Cardiac fibroblast (primary cell): ENCODE data around the gene KNOP1.

Experiments used
- DNase-seq, 2 donors: peaks; one replicate each; pipeline versions ENCODE4 v3.0.0 to v3.0.0-alpha.2; 2010; ENCODE audit warnings: low read depth in 2 of 2
- H3K4me3 ChIP-seq, 2 donors: replicated peaks in 1 of 2; 1 replicate in 1 of 2; 2 replicates in 1 of 2; pipeline ENCODE4 v1.5.1; 2011; ENCODE audit warnings: low read depth in 2 of 2, low read length in 2 of 2, mild to moderate bottlenecking in 2 of 2, moderate library complexity in 1 of 2
- CTCF ChIP-seq: IDR thresholded peaks from one replicate; pipeline ENCODE4 v1.5.1; 2011; ENCODE audit warnings: low read depth, mild to moderate bottlenecking, low read length, inconsistent platforms

Gene KNOP1

GRCh38 chr16:19696328-19696727 lies 21.7 kb downstream of the KNOP1 start:
- H3K4me3 ChIP-seq: no peak overlapping the region
- no peak for TF ChIP-seq CTCF
- DNase-seq: peak; percentile 94 to 96

GRCh38 chr16:19694989-19695388 lies 23.0 kb downstream of the KNOP1 start:
- TF ChIP-seq CTCF: no peak
- DNase-seq: peak in 1 of 2 donors; percentile 27
- no peak overlapping the region for H3K4me3 ChIP-seq

GRCh38 chr16:19691161-19691711 lies 26.8 kb downstream of the KNOP1 start:
- no peak for DNase-seq

GRCh38 chr16:19690196-19690595 lies 27.8 kb downstream of the KNOP1 start:
- TF ChIP-seq CTCF: no peak

More at GRCh38 chr16:19691161-19691711, 26.8 kb downstream of the KNOP1 start:
- no peak overlapping the region for H3K4me3 ChIP-seq
- no peak for TF ChIP-seq CTCF

GRCh38 chr16:19689342-19689741 lies 28.7 kb downstream of the KNOP1 start:
- DNase-seq: no peak
- no peak for TF ChIP-seq CTCF
- H3K4me3 ChIP-seq: no peak overlapping the region

More at GRCh38 chr16:19690196-19690595, 27.8 kb downstream of the KNOP1 start:
- peak in 1 of 2 donors; percentile 19 for DNase-seq
- no peak overlapping the region for H3K4me3 ChIP-seq

- no peak overlapping the region for H3K4me3 ChIP-seq
- no peak for DNase-seq
- TF ChIP-seq CTCF: no peak
Measured at GRCh38 chr16:19688396-19689024, 29.5 kb downstream of the KNOP1 start.
